Retina (tissue), 1 donor: Measurements from ENCODE around the gene KIF2C.
"Not testable (repeated sequence)": the region's sequence is repeated elsewhere in the genome, so short reads cannot be mapped to it uniquely, and the experiment has no call there.

Experiments used
- DNase-seq: peaks from one replicate; pipeline ENCODE4 v3.0.0-alpha.2; 2016

Gene KIF2C

DNA sequence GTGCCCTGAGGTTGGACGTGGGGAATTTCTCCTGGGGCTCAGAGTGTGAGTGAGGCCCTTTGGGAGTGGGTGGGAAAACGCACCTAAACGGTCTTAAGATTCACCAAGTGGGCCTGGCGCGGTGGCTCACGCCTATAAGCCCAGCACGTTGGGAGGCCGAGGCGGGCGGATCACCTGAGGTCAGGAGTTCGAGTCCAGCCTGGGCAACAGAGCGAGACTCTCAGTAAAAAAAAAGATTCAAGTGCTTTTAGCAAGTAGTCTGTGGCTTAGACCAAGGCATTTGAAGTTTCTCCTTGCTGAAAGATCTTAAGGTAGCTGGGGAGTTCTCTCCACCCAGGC is 37.1 kb downstream of the KIF2C start:
- no peak for DNase-seq

DNA sequence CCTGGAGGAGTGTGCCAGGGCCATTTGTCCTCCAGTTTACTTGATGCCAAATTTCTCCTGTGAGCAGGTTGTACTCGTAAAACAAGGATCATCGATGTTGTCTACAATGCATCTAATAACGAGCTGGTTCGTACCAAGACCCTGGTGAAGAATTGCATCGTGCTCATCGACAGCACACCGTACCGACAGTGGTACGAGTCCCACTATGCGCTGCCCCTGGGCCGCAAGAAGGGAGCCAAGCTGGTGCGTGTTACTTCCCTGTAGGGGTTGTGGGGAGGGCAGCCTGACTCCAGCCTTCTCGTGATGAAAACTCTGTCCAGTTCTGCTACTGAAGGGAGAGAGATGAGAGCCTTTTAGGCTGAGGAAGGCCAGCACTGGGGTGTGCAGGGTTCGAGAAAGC is 37.9 kb downstream of the KIF2C start:
- no peak for DNase-seq

DNA sequence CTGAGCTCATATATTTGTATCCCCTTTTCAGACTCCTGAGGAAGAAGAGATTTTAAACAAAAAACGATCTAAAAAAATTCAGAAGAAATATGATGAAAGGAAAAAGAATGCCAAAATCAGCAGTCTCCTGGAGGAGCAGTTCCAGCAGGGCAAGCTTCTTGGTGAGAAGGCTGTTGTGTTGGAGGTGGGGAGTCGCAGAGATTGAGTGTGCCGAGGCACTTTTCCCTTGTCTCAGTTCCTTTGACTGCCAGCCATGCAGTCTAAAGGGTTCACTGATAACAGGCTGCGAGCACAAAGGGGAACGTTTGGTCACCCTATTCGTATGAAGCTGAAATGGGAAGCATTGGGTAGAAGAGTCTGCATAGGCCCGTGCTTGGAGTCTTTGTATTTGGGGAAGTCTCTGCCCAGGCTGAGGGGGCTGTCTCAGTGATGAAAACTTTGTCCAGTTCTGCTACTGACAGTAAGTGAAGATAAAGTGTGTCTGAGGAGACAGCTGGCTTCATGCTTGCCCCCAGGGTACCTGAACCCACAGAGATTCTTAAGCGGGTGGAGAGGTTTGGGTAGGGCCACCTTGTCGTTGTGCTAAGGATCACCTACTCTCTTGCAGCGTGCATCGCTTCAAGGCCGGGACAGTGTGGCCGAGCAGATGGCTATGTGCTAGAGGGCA is 38.5 kb downstream of the KIF2C start:
- DNase-seq, result no peak

DNA sequence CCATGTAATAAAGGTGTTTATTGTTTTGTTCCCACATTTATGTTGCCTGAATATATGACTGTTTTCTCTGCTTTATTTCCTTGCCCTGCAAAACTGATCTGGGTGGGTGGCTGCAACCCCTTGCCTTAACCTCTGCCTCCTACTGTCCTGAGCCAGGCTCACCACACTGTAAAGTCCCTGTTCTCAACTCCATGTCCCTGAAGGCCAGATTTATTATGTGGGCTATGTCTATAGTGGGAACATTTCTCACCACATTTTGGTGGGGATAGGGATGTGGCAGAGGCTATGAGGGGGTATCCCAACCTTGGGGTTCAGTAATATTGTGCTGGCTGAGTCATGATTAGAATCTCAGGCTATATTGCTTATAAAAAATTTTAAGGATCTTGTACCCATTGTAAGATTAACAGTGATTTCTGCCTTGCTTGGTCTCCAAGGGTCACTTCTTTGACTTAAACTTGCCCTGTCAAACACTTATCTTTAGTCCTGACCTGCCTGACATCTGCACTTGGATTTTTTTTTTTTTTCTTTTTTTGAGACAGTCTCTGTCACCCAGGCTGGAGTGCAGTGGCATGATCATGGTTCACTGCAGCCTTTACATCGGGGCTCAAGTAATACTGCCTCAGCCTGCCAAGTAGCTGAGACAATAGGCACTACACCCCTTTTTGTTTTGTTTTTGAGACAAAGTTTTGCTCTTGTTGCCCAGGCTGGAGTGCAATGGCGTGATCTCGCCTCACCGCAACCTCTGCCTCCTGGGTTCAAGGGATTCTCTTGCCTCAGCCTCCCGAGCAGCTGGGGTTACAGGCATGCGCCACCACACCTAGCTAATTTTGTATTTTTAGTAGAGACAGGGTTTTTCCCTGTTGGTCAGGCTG is 39.3 kb downstream of the KIF2C start:
- no peak for DNase-seq

DNA sequence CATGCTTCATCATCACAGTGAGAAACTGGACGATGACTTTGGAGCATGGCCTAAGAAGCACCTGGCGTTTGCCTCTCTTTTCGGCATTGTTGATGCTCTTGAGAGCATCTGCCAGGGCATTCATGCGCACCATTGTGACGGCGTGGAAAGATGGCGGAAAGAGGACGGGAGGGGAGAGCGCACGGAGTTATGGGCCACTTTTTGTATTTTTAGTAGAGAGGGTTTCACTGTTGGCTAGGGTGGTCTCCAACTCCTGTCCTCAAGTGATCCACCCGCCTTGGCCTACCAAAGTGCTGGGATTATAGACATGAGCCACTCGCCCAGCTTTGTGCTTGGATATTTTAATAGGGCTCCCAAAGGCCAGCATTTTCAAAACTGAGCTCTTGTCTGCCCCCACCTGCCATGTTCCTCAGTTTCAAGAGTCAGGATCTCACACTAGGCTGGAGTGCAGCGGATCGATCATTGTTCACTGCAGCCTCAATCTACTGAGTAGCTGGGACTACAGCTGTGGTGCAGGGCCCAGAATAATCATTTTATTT is 41.0 kb downstream of the KIF2C start:
- DNase-seq, result no peak

DNA sequence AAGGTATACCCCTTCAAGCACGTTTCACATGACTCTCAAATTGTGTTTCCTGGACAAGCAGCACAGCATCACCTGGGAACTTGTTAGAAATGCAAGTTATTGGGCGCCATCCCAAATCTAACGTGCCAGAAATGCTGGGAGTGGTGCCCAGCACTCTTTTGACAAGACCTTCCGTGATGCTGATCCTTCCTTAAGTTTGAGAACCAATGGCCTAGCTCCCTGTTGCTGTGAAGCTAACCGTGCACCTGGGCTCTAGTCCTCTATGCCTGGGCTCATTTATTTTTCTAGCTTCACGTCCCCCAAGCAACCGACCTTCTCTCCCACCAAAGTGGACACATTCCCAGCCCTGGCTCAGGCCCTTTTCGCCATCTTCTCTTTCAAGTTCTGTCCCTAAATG is 44.1 kb downstream of the KIF2C start:
- DNase-seq, result no peak

DNA sequence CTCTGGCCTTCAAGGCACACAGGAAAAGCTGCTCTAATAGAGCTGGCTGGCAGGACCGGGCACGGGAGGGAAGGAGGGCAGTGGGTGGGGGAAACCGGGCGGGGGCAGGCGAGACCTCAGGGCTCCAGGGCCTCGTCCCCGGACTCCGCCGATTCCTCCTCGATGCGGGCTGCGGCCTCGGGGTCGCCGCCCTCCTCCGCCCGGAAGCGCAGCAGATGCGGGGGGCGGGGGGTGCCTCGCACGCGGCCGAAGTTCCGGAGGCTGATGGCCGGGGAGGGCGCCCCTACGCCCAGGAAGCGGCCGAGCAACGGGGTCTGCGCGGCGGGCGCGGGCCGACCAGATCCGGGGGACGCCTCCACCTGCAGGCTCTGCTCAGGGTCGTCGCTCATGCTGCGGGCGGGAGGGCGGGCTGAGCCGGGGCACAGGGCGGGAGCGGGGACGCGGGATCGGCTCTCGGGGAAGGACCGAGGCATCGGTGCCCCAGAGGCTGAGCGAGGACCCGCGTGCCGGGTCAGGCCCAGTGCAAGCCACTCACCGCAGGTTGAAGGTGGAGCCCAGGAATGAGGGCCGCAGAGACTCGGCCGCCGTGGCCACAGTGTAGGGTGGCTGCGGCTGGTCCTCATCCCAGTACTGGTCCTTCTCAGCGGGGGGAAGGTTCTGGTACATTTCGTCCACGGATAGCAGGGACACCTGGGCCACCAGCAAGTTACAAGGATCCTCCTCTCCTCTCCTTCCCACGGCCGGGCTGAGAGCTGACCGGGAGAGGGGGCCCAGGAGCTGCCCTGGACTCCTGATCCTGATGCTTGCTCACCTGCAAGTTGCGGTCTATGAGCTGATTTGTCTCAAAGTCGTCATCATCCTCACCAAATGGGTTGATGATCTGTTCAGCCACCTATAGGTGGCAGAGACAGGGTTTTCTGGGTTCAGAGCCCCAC is 44.7 kb downstream of the KIF2C start:
- peak; percentile 64 for DNase-seq

DNA sequence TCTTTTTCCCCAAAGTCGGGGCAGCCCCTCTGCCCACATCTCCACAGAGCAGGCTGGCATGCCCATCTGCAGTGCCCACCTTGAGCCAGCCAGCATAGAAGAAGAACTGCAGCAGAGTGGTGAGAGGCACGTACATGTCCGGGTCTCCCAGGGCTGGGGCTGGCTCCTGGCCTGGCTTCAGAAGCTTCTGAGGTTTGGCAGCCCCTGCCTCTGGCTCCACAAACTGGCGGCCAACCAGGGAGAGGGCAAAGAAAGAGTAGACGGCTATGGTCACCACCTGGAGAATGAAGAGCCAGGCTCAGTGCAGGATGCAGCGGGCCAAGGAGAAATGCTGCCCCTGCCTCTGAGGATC is 45.4 kb downstream of the KIF2C start:
- DNase-seq, result no peak

DNA sequence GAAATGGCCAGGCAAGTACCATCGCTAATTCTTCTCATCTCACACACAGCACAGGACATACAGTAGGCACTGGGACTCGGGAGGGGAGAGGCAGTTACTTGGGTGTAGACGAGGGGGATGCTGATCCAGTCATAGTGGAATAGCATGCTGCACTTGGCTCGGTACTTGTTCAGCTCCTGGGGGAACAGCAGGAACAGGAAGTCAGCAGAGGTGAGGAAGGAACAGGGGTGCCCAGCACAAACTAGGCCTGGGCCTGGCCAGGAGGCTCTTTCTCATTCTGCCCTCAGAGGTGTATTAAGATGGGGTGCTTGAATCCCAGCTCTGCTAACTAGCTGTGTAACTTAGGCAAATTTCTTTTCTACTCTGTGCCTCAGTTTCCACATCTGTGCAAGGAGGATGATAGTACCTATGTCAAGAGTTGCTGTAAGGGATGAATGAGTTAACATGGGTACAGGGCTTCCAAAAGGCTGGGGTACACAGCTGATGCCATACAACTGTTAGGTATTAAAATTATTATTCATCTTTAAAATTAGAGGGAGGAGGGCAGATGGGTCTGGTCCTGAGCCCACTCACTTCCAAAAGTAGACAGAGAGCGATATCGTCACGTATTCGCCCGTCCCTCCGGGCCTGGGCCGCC is 46.0 kb downstream of the KIF2C start:
- no peak for DNase-seq

DNA sequence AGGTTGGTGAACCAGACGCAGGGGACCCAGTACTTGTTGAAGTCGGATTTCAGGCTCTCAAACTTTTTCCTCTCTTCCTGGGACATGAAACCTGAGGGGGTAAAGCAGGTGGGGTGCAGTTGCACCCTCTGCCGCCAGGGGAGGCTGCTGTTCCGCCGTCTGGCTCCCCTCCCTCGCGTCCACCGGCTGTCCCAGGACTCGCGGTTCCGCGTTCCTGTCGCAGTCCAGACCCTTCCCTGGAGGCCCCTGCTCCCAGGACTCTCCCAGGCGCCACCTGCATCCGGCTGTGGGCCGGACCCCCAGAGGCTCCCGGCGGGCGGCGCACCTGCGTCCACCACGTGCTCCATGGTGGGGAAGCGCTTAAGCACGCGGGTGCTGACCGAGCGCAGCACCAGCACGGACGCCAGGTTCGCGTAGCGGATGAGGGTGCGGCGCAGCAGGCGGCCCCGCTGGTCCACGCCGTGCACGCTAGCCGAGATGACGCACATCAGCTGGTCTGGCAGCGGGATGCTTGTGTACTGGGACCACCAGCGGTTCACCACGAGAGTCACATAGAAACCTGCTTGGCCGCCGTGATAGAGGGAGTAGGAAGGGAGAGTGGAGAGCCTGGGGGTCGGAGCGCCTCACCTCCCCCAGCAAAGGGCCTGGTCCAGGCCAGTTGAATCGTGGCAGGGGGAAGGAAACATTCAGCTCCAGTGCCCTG is 46.7 kb downstream of the KIF2C start:
- peak; percentile 92 for DNase-seq

DNA sequence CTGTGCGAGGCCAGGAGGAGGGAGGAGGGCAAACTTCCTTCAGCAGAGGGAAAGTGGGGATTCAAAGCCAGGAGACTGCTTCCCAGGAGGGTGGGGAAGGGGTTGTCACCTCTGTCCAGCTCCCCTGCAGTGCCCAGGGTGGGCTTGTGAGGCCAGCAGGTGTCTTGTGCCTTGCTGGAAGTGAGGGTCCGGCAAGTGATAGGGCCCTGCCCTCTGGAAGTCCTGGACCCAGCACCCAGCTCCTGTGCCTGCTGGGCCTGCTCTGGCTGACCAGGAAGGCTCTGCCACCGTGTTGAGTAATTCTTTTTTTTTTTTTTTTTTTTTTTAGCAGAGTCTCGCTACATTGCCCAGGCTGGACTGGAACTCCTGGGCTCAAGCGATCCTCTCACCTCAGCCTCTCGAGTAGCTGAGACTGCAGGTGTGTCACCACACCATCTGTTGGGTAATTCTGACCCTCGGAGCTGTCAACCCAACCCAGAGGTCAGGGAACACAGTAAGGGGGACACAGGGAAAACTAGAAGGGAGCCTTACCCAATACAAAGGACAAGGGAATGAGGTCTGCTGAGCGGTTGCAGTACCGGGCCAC is 47.3 kb downstream of the KIF2C start:
- DNase-seq, result no peak

DNA sequence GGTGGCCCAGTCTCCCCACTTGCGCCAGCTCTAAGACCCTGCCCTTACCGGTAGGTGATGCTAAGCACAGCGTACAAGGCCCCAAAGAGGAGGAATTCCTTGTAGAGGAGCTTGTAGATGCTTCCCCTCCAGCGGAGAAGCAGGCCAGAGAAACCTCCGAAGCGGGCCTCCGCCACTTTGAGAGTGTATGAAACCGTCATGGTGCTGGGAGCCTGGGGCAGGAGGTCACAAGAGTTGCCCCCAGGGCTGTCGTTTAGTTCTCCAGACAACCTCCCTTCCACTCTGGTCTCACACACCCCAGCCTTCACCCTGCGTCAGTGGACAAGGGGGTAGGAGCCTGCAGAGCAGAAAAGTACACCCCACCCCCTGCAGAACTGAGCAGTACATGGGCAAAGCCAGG is 47.9 kb downstream of the KIF2C start:
- no peak for DNase-seq

DNA sequence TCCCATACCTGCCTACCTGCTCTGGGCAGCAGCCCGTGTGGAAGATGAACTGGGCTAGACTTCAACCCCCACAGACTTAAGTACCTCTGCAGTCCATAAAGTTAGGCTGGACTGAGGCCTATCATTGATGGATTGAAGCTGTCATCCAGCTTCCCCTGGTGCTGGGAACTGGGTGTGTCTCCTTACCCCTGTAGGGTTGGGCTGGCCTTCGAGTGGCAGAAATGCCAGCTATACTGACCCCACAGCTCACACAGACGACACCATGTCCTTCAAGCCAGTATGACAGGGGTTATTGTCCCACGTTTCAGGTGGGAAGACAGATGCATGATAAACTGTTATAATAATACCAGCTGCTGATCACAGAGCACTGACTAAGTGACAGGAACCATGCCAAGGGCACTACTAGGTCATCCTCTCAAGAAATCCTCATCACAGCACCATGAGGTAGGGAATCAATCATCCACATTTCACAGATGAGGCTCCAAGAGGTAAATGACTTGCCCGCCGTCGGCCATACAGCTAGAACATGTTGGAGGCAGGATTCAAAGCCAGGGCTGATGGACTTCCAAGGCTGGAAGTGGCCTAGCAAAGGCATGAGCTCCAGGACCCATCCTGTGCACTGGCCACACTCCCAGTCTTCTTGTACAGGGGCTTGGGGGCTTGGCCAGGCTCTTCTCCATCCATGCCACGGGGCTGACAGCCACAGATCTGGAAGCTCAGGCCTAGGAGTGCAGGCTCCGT is 48.7 kb downstream of the KIF2C start, which contains the start of gene BEST4:
TSS of gene BEST4 (minus strand) at position 51 of the 741 bp plus-strand sequence. CDS start 465 bp downstream, outside the sequence.
- DNase-seq, result no peak

DNA sequence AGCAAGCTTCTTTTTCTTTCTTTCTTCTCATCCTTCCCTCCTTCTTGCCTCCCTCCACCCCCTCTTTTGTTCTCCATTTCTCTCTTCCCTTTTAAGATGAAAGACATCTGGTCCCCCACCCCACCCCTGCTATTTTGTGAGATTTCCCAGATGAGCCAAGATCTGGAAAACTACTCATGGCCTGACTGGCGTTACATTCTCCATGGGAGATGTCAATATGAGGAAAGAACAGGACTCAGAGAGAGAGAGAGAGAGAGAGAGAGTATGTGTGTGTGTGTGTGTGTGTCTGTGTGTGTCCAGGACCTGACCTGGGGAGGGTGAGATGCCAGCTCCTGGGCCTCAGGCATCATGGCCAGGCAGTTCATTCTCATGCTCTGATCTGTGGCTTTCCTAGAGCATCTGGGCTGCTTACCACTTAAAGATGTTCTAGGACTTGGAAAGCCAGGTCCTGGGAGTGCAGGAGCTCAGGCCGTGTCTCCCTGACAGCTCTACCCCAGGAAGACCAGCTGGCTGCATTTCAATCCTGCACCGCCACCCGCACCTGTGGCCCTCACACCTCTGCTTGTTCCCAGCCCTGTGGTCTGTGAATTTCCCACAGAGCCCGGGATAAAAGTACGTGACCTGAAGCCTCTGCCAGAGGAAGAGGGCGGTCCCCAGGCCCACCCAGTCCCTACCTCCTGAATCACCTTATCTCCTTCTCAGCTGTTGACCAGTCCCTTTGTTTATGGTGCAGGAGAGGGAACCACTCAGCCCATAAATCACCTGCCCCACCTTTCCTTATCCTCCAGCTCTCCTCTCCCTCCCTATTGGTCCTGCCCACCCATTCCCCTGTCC is 51.5 kb downstream of the KIF2C start:
- no peak for DNase-seq

DNA sequence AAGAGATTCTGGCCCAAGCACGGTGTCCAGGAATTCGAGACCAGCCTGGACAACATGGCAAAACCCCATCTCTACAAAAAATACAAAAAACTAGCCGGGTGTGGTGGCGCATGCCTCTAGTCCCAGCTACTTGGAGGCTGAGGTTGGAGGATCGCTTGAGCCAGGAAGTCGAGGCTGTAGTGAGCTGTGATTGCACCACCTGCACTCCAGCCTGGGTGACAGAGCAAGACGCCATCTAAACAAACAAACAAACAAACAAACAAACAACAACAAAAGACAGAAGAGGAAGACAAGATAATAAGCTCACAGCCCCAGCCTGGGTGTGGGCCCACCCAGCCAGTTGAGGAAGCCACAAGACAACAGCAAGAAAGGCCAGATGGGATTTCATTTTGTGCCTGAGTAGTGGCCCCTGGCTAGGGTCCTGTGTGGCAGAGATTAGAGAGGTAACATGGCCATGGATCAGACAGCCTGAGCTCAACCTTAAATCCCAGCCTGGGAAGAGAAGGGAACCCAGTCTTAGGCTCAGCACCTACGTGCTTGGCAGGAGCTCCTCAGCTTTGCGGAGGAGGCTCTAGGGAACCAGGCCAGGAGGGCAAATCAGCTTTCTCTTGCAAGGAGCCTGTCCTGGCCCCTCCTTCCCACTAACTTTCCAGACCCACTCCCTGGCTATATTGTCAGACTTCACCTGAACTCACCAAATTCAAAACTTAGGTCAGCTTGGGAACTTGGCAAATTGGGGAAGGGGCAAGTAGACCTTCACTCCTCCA is 53.3 kb downstream of the KIF2C start:
- no peak for DNase-seq

DNA sequence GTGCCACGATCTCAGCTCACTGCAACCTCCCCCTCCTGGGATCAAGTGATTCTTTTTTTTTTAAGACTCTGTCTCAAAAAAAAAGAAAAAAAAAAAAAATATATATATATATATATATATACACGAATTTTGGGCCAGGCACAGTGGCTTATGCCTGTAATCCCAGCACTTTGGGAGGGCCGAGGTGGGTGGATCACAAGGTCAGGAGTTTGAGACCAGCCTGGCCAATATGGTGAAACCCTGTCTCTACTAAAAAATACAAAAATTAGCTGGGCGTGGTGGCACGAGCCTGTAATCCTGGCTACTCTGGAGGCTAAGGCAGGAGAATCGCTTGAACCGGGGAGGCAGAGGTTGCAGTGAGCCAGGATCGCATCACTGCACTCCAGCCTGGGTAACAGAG is 58.2 kb downstream of the KIF2C start:
- not testable (repeated sequence) for DNase-seq

DNA sequence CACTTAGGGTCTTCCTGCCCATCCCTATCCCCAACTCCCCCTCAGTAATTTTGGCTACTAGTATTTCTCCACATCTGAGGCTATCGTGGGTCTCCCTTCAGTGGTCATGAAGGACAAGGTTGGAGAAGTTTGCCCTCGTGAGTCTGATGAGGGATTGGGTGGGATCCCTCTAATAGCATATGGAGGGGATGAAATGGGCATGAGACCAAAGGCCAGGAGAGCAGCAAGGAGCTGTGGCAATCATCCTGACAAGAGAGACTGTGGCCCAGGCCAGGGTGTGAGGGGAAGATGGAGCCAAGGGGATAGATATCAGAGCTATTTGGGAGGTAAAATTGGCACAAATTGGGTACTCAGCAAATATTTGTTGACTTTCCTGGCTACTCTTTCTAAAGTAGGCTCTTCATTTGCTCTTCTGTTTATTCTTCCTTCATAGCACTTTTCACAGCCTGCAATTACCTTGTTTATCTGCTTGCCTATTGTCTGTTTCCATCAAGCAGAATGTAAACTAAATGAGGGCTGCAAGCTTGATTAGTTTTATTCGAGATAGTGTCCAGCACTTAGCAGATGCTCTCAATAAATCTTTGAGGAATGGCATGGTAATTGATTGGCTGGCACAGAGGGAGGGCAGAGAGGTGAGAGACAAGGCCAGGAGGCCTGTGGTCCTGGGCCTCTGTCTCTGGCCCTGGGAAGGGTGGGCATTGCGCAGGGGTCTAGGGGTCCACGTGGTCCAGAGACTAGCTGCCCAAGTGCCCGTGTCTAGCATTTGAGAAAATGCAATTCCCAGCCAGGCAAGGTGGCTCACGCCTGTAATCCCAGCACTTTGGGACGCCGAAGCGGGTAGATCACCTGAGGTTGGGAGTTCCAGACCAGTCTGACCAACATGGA is 59.1 kb downstream of the KIF2C start:
- no peak for DNase-seq
